Skin epidermis (tissue), 12 donors: ENCODE measurements around the gene RNFT1.
"Not testable (repeated sequence)": the region's sequence is repeated elsewhere in the genome, so short reads cannot be mapped to it uniquely, and the experiment has no call there.

Experiments used
- H3K27ac ChIP-seq, 21 experiments: fragments of 200-600 bp; sonication (generic) in 11 of 21; one replicate each; pipeline ENCODE4 v1.5.0; 2020; ENCODE audit warnings: mild to moderate bottlenecking in 3 of 21, inconsistent platforms in 2 of 21, moderate library complexity in 2 of 21
- H3K4me3 ChIP-seq, 7 experiments: fragments of 200-600 bp; sonication (generic) in 2 of 7; one replicate each; pipeline ENCODE4 v1.5.0; 2020; ENCODE audit warnings: inconsistent platforms in 2 of 7, mild to moderate bottlenecking in 2 of 7, moderate library complexity in 1 of 7

Gene RNFT1

DNA sequence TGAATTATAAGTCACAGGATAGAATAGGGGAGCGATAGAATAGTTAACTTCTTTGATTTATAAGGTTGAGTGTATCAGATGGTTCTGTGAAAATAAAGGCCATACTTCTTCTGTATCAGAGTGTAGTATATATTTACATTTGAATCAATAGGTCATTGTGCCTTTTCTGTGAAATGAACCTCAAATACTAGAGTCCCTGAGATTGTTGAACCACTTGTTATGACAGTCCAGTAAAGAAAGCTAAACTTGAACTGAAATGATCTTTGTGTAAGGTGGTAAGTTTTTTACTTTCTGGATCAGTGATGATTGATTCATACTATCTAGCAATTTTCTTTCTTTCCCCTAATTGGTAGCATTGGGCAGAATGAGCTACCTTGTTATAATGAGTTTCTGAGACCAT, 31.2 kb downstream of the RNFT1 start:
- not testable (repeated sequence) for H3K4me3 ChIP-seq, H3K27ac ChIP-seq

DNA sequence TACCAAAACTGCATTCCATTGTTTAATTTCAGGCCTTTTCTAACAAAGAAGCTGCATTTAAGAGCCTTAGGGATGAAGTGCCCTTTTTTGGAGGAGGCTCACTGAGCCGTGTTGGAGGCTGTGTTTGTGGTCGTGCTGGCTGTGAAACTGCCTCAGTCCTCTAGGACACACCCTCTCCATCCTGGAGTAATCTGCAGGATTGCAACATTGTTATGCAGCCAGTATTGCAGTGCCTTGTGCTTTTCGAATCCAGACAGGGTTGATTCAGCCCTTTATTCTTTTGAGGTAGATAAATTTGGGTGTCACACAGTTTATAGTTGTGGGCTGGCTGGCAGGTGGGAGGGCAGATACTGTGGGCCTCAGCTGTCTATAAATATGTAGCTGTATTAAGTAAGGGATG, 33.8 kb downstream of the RNFT1 start:
- not testable (repeated sequence) for H3K4me3 ChIP-seq, H3K27ac ChIP-seq

DNA sequence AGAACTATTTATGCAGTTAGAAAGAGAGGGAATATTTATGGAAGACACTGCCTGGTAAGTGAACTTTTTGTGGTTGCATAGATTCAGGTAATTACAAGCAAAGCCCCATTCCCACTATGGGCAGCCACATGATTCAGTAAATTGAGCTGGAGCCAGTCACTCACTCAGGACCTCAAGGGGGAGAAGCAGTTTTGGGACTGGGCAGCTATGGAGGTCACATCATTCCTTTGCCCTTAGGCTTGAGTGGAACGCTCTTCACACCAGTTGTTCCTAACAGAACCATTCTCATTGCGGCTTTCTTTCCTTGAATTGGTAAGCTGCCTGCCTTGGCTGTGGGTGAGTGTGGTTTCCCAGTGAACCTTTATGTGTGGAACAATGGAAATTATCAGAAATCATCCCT, 34.4 kb downstream of the RNFT1 start:
- not testable (repeated sequence) for H3K27ac ChIP-seq, H3K4me3 ChIP-seq

DNA sequence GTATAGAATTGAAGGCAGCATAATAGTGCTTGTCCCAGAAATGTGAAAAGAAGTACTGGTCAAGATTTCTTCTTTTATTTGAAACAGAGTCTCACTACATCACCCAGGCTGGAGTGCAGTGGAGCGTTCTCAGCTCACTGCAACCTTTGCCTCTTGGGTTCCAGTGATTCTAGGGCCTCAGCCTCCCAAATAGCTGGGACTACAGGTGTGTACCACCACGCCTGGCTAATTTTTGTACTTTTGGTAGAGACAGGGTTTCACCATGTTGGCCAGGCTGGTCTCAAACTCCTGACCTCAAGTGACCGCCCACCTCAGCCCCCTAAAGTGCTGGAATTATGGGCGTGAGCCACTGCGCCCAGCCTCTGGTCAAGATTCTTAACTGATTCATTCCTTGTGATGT, 43.9 kb downstream of the RNFT1 start:
- not testable (repeated sequence) for H3K27ac ChIP-seq, H3K4me3 ChIP-seq

DNA sequence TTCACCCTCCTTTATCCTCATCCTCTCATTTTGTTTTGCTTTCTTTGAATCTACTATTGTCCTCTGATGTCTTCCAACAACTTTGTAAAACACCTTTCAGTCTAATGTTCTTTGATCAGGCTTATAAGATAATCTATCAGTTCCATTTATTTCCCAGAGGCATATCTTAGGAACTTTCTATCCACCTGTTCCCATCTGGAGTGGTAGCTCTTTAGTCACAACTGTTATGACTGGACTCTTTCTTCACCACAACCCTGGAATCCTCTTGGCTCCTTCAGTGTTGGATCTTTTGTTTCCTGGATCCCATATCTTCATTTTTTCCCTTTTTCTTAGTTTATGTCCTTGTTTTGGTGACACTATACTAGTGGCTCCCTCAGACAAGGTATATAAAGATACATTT, 48.1 kb downstream of the RNFT1 start:
- no peak overlapping the region for H3K4me3 ChIP-seq
- H3K27ac ChIP-seq, result no peak overlapping the region

DNA sequence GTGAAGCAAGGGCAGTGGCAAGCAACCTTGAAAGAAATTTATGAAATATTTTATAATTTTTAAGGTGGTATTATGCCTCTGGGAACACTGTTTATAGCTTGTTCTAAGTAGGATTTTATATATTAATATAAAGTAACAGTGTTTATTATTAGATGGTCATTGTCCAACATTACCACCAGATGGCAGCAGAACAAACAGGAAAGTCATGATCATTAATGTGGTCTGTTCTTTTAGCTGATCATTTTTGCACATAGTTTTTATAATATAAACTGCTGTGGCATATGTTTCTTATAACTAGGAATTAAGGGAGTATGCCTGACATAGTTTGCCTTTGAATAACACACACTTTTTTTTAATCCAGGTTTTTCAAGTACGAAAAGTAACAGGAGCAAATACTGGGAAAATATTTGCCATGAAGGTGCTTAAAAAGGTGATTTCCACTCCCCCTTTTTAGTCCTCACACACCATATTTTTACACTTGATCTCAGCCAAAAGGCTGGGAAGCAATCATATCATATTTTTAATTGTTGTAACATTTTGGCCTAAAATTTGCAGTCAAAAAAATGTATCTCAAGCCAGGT, 50.2 kb downstream of the RNFT1 start:
- no peak overlapping the region for H3K4me3 ChIP-seq
- H3K27ac ChIP-seq, result no peak overlapping the region

DNA sequence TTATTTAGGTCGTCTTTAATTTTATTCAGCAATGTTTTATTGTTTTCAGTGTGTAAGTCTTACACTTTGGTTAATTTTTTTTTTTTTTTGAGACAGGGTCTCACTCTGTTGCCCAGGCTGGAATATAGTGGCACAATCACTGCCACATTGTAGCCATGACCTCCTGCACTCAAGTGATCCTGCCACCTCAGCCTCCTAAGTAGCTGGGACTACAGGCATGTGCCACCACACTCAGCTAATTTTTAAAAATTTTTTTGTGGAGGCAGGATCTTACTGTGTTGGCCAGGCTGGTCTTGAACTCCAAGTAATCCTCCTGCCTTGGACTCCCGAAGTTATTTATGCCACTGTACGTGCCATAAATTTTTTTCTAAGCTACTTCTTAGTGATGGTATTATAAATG, 57.1 kb downstream of the RNFT1 start:
- Histone ChIP-seq H3K4me3 (no peak overlapping the region), H3K27ac (no peak overlapping the region)

DNA sequence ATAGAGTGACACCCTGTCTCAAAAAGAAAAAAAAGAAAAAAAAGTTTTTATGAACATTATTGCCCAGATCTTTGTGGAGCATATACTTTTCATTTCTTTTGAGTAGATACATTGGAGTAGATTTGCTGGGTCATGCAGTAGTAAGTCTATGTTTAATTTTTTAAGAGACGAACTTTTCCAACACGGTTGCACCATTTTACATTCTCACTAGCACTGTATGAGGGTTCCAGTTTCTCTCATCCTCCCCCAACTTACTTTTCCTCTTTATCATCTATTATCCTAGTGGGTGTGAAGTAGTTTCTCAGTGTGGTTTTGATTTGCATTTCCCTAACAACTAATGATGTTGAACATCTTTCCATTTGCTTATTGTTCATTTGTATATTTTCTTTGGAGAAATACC, 61.1 kb downstream of the RNFT1 start:
- Histone ChIP-seq H3K4me3 (no peak overlapping the region), H3K27ac (no peak overlapping the region)
